ENCODE data around the gene TP53I11. TPM values are rescaled to one million over a fixed set of nuclear protein-coding genes. Genes with fewer than 3 reads are reported as not detected.

The TP53I11 gene
- total and polyA plus RNA-seq, 2 experiments from 2014 or later, result 23.5 to 43.9 TPM

GRCh38 chr11:44982496-44983062 lies 31.9 kb upstream of the TP53I11 start:
- Histone ChIP-seq H3K79me2 (replicated peaks; ENCODE audit: insufficient read depth) (no peaks in the 10 kb centered on the region), H3K27me3 (ENCODE audit: insufficient read depth) (no peaks in the 10 kb centered on the region), H3K4me3 (no peak overlapping the region), H3K36me3 (ENCODE audit: insufficient read depth) (no peaks in the 10 kb centered on the region), H4K20me1 (replicated peaks; ENCODE audit: insufficient read depth) (no peaks in the 10 kb centered on the region), H2AFZ (no peak overlapping the region), H3K4me1 (ENCODE audit: insufficient read depth) (peaks cover 16% of the 10 kb centered on the region; the same call in 1 of the 2 replicates), H3F3A (replicated peaks; ENCODE audit: low read depth) (0 out of 2 replicates have a peak, but pooled peaks cover 5% of the 10 kb centered on the region), H3K27ac (ENCODE audit: low read depth) (no peak overlapping the region), H3K9me2 (ENCODE audit: insufficient read depth) (no peaks in the 10 kb centered on the region), H3K4me2 (no peak overlapping the region)
- no peaks in the 10 kb centered on the region for H3K36me3 Mint-ChIP-seq (ENCODE audit: low read depth)
- DNase-seq (ENCODE audit: low spot score), result no peak
- no peak overlapping the region for H3K4me3 Mint-ChIP-seq
- H3K9me3 Mint-ChIP-seq, result no peaks in the 10 kb centered on the region
- peaks cover 4% of the 10 kb centered on the region for H3K27me3 Mint-ChIP-seq (ENCODE audit: insufficient read depth, low read depth, poor library complexity)
- no peak for ATAC-seq
- TF ChIP-seq, protein P1, sequence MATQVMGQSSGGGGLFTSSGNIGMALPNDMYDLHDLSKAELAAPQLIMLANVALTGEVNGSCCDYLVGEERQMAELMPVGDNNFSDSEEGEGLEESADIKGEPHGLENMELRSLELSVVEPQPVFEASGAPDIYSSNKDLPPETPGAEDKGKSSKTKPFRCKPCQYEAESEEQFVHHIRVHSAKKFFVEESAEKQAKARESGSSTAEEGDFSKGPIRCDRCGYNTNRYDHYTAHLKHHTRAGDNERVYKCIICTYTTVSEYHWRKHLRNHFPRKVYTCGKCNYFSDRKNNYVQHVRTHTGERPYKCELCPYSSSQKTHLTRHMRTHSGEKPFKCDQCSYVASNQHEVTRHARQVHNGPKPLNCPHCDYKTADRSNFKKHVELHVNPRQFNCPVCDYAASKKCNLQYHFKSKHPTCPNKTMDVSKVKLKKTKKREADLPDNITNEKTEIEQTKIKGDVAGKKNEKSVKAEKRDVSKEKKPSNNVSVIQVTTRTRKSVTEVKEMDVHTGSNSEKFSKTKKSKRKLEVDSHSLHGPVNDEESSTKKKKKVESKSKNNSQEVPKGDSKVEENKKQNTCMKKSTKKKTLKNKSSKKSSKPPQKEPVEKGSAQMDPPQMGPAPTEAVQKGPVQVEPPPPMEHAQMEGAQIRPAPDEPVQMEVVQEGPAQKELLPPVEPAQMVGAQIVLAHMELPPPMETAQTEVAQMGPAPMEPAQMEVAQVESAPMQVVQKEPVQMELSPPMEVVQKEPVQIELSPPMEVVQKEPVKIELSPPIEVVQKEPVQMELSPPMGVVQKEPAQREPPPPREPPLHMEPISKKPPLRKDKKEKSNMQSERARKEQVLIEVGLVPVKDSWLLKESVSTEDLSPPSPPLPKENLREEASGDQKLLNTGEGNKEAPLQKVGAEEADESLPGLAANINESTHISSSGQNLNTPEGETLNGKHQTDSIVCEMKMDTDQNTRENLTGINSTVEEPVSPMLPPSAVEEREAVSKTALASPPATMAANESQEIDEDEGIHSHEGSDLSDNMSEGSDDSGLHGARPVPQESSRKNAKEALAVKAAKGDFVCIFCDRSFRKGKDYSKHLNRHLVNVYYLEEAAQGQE (IDR thresholded peaks at IDR 0.05; ENCODE audit: unreplicated experiment), result no peak
- TF ChIP-seq EZH2phosphoT487 (IDR thresholded peaks at IDR 0.05; ENCODE audit: unreplicated experiment), result no peak
- TF ChIP-seq JUNB (IDR thresholded peaks at IDR 0.05; ENCODE audit: unreplicated experiment), result no peak
- TF ChIP-seq POLR2AphosphoS5 (IDR thresholded peaks at IDR 0.05; ENCODE audit: low read depth), result no peak
- TF ChIP-seq, protein P2, sequence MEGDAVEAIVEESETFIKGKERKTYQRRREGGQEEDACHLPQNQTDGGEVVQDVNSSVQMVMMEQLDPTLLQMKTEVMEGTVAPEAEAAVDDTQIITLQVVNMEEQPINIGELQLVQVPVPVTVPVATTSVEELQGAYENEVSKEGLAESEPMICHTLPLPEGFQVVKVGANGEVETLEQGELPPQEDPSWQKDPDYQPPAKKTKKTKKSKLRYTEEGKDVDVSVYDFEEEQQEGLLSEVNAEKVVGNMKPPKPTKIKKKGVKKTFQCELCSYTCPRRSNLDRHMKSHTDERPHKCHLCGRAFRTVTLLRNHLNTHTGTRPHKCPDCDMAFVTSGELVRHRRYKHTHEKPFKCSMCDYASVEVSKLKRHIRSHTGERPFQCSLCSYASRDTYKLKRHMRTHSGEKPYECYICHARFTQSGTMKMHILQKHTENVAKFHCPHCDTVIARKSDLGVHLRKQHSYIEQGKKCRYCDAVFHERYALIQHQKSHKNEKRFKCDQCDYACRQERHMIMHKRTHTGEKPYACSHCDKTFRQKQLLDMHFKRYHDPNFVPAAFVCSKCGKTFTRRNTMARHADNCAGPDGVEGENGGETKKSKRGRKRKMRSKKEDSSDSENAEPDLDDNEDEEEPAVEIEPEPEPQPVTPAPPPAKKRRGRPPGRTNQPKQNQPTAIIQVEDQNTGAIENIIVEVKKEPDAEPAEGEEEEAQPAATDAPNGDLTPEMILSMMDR (conservative IDR thresholded peaks at IDR 0.05; ENCODE audit: low read depth in 2 of 2), result no peak
- TF ChIP-seq, protein P3, sequence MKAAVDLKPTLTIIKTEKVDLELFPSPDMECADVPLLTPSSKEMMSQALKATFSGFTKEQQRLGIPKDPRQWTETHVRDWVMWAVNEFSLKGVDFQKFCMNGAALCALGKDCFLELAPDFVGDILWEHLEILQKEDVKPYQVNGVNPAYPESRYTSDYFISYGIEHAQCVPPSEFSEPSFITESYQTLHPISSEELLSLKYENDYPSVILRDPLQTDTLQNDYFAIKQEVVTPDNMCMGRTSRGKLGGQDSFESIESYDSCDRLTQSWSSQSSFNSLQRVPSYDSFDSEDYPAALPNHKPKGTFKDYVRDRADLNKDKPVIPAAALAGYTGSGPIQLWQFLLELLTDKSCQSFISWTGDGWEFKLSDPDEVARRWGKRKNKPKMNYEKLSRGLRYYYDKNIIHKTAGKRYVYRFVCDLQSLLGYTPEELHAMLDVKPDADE (IDR thresholded peaks at IDR 0.05), result no peak
- no peak for TF ChIP-seq STAT1 (IDR thresholded peaks at IDR 0.05; ENCODE audit: unreplicated experiment)
- no peak for TF ChIP-seq EZH2 (IDR thresholded peaks at IDR 0.05; ENCODE audit: low read depth, unreplicated experiment)
- TF ChIP-seq ZNF331 (CRISPR knock-in tag; IDR thresholded peaks at IDR 0.05; ENCODE audit: low read depth), result no peak
- no peak for TF ChIP-seq ZNF114 (CRISPR knock-in tag; IDR thresholded peaks at IDR 0.05)
- TF ChIP-seq CREB1 (CRISPR knock-in tag; IDR thresholded peaks at IDR 0.05; ENCODE audit: low read depth), result no peak
- no peak for TF ChIP-seq ZNF462 (CRISPR knock-in tag; IDR thresholded peaks at IDR 0.05)
- TF ChIP-seq NANOG (IDR thresholded peaks at IDR 0.05; ENCODE audit: borderline replicate concordance), result no peak
- no peak overlapping the region for H3K27ac Mint-ChIP-seq
- H3K4me1 Mint-ChIP-seq, result peaks cover 27% of the 10 kb centered on the region

Data from GM23338 (cell line).